HepG2 (cell line): ENCODE data around the gene GNAI2. TPM values are rescaled to one million over a fixed set of nuclear protein-coding genes. Genes with fewer than 3 reads are reported as not detected.

Experiments used
- ADNP ChIP-seq: sonication (generic); formaldehyde crosslinking; IDR thresholded peaks from 2 replicates; pipeline ENCODE4 v1.4.0; 2020; ENCODE audit warnings: missing genetic modification reagents
- AHDC1 ChIP-seq: sonication (generic); formaldehyde crosslinking; IDR thresholded peaks from 2 replicates; pipeline ENCODE4 v1.5.1; 2020; ENCODE audit warnings: mild to moderate bottlenecking, missing genetic modification reagents, borderline replicate concordance
- BCL3 ChIP-seq: sonication (generic); formaldehyde crosslinking; IDR thresholded peaks from 2 replicates; pipeline ENCODE4 v1.5.1; 2020; ENCODE audit warnings: mild to moderate bottlenecking, missing genetic modification reagents, moderate library complexity
- DNMT1 ChIP-seq: sonication (generic); formaldehyde crosslinking; IDR thresholded peaks from 2 replicates; pipeline ENCODE4 v1.5.1; 2020; ENCODE audit warnings: mild to moderate bottlenecking, missing genetic modification reagents
- ELF3 ChIP-seq: IDR thresholded peaks from 2 replicates; pipeline ENCODE4 v1.6.1; 2016; ENCODE audit warnings: missing genetic modification reagents, missing compliant biosample characterization
- ISX ChIP-seq: sonication (generic); formaldehyde crosslinking; conservative IDR thresholded peaks from 2 replicates; pipeline ENCODE4 v1.5.0; 2020; ENCODE audit warnings: missing genetic modification reagents
- MXI1 ChIP-seq: IDR thresholded peaks from 3 replicates; pipeline ENCODE4 v1.6.1; 2012; ENCODE audit warnings: low read depth, low read length, inconsistent platforms, borderline replicate concordance
- NONO ChIP-seq, 2 experiments: fragments of 450-650 bp in 1 of 2; sonication (generic) in 1 of 2; formaldehyde crosslinking in 1 of 2; IDR thresholded peaks in 1 of 2; conservative IDR thresholded peaks in 1 of 2; 2 replicates each; pipeline versions ENCODE4 v1.6.1 to v1.8.0; 2017 to 2022; ENCODE audit warnings: mild to moderate bottlenecking in 1 of 2, missing genetic modification reagents in 1 of 2, moderate library complexity in 1 of 2
- PAWR ChIP-seq: sonication (generic); formaldehyde crosslinking; IDR thresholded peaks from 2 replicates; pipeline ENCODE4 v1.4.0; 2020; ENCODE audit warnings: missing genetic modification reagents, mild to moderate bottlenecking, borderline replicate concordance
- PHB2 ChIP-seq: fragments of 450-650 bp; IDR thresholded peaks from 2 replicates; pipeline ENCODE4 v1.6.1; 2018; ENCODE audit not compliant: partially characterized antibody
- ZBED4 ChIP-seq: sonication (generic); formaldehyde crosslinking; IDR thresholded peaks from 2 replicates; pipeline ENCODE4 v1.4.0; 2020; ENCODE audit warnings: missing genetic modification reagents, borderline replicate concordance
- ZBTB7A ChIP-seq: sonication (generic); formaldehyde crosslinking; IDR thresholded peaks from 2 replicates; pipeline ENCODE4 v1.8.0; 2022; ENCODE audit warnings: mild to moderate bottlenecking, missing genetic modification reagents
- ZNF263 ChIP-seq: sonication (generic); formaldehyde crosslinking; IDR thresholded peaks from 2 replicates; pipeline ENCODE4 v1.4.0; 2020; ENCODE audit warnings: missing genetic modification reagents
- ZNF616 ChIP-seq: sonication (generic); formaldehyde crosslinking; IDR thresholded peaks from 2 replicates; pipeline ENCODE4 v1.5.0; 2020; ENCODE audit warnings: low read depth, mild to moderate bottlenecking, missing genetic modification reagents
- ZNF747 ChIP-seq: sonication (generic); formaldehyde crosslinking; IDR thresholded peaks from 2 replicates; pipeline ENCODE4 v1.8.1; 2023; ENCODE audit warnings: missing genetic modification reagents, mild to moderate bottlenecking, borderline replicate concordance
- polyA plus RNA-seq, 8 experiments: library from polyadenylated mRNA; depleted of rRNA in 3 of 8; stranded (reverse) in 7 of 8; unstranded in 1 of 8; fragments of >200 nt; fragmentation: Illumina TruSeq in 4 of 8; extraction: Trizol in 4 of 8; gene quantifications; 2 replicates each; pipeline versions ENCODE4 v1.2.1 to v1.2.3, GENCODE V29; 2011 to 2016; ENCODE audit warnings: low read depth in 4 of 8, missing spikeins in 1 of 8, mixed read lengths in 1 of 8; ENCODE audit not compliant: insufficient read depth in 1 of 8
- total RNA-seq, 5 experiments: library from RNA; depleted of rRNA; stranded (reverse); fragments of >200 nt; fragmentation: Illumina TruSeq; extraction: Trizol; gene quantifications; 2 replicates each; pipeline ENCODE4 v1.2.3, GENCODE V29; 2016; ENCODE audit warnings: low read depth in 1 of 5
- TF ChIP-seq, protein P1 (sequence below): sonication (generic); formaldehyde crosslinking; IDR thresholded peaks from 2 replicates; pipeline ENCODE4 v1.8.1; 2023; ENCODE audit warnings: mild to moderate bottlenecking, inconsistent platforms, moderate library complexity, missing genetic modification reagents, borderline replicate concordance

GNAI2 gene
- total and polyA plus RNA-seq, 2 of the 13 experiments (the other 11 are each of a cell fraction or from before 2014, with no cell fraction given), result 51.1 to 66.2 TPM

DNA sequence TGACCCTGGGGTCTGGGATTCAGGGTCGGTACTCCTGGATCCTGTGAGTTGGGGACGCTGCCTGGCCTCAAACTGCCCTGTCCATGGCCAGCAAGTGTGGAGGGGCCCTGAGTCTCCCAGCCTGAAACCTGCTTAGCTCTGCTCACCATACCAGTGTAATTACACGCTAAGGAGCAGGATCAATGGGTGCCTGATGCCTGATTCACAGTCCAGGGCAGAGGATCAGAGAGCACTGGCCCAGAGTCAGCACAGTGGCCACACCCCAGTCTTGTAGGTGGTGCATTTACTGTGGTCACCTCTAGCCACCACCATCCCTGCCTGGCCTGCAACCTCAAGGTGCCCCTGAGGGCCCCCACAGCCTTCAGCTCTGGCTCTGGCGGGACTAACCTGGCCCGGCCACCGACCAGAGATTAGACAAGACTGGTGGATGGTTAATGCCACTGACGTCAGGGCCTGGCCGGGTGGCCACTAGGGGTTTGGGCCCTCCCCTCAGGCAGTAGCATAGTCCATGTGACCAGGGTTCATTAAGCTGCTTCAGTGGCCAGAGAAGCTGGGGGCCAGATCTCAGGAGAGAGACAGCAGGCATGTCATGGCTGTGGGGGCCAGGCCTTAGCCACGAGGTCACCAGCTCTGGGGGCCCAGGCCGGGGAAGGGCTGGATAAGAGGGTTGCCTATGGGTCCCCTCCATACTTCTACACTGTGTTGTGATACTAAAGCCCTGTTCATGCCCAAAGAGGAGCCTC, 34.3 kb upstream of the GNAI2 start (continued):
- TF ChIP-seq ZBTB7A (no peak), MXI1 (peak; percentile 58; the same call in 1 of the 3 replicates), PHB2 (no peak), ZNF747 (no peak), ZNF263 (CRISPR knock-in tag) (peak; percentile 40; the same call in 1 of the 2 replicates), ELF3 (CRISPR knock-in tag) (peak; percentile 30; the same call in 1 of the 2 replicates), ZBED4 (CRISPR knock-in tag) (0 out of 2 replicates have a peak, but pooled peaks have one; percentile 26), NONO (IDR thresholded peaks at IDR 0.05) (no peak), NONO (CRISPR knock-in tag; conservative IDR thresholded peaks at IDR 0.05) (no peak), ZNF616 (CRISPR knock-in tag) (no peak), DNMT1 (no peak), AHDC1 (CRISPR knock-in tag) (no peak), ADNP (CRISPR knock-in tag) (no peak), PAWR (CRISPR knock-in tag) (no peak), ISX (CRISPR knock-in tag) (no peak), BCL3 (CRISPR knock-in tag) (peak; percentile 46; the same call in 1 of the 2 replicates)
- TF ChIP-seq, protein P1, sequence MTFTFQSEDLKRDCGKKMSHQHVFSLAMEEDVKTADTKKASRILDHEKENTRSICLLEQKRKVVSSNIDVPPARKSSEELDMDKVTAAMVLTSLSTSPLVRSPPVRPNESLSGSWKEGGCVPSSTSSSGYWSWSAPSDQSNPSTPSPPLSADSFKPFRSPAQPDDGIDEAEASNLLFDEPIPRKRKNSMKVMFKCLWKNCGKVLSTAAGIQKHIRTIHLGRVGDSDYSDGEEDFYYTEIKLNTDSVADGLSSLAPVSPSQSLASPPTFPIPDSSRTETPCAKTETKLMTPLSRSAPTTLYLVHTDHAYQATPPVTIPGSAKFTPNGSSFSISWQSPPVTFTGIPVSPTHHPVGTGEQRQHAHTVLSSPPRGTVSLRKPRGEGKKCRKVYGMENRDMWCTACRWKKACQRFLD (CRISPR knock-in tag), result no peak; the same call in 1 of the 2 replicates
